HG03575 (cell line): ENCODE results near the gene CHMP1B.
"Not testable (repeated sequence)": the region's sequence is repeated elsewhere in the genome, so short reads cannot be mapped to it uniquely, and the experiment has no call there.

Experiments
- ATAC-seq: cut with Tn5 transposase; IDR thresholded peaks from one replicate; pipeline ENCODE4 v1.9.1; 2021; ENCODE audit not compliant: unreplicated experiment, insufficient number of reproducible peaks, low FRiP score; ENCODE audit errors: extremely low read depth

The CHMP1B gene

DNA sequence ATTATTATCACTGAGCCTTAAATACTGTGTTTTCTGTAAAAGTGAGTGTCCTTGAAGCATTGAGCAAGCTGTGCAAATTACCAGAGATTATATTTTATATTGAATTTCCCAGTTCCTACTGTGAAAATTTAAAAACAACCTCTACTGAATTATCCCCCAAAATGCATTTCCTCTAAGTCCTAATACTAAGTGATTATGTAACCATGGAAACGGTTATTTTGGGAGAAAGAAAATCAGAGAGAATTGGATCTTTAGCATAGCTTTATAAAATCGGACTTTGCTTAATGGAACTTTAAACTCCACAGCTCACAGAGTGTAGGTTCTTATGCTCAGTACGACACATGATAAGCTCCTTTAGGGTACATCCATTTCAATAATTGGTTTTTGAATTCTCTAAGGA is 19.3 kb upstream of the CHMP1B start:
- ATAC-seq: no peak

DNA sequence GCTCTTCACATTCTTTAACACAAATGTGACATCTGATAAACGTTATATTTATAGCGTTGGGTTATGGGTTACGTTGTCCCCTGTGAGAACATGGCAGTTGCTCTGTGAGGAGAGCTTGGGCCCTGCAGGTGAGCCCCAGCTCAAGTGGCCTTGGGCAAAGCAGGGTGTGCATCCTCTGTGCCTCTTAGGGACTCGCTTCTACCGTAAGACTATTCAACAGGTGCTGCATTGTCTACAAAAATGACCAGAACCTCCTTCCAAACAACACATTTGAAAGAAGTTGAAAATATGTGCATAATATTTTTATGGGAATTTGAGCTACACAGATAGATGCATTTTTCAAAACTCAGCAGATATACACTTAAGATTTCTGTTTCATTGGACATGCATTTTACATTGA is 16.4 kb upstream of the CHMP1B start:
- ATAC-seq: no peak

DNA sequence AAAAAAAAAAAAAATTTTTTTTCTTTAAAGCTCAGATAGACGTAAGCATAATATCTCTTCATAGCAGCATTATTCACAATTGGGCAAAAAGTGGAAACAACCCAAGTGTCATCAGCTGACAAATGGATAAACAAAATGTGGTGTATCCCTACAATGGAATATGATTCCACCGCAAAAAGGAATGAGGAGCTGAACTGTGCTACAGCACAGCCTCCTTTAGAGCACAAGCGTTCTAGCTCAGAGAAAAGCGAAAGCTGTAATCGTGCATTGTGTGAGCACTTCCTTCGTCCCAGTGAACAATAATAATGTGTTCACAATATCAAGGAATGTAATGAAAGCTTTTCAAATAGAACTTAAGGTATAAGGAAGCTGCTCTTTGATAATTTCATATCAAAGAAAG is 11.7 kb upstream of the CHMP1B start:
- ATAC-seq: no peak

DNA sequence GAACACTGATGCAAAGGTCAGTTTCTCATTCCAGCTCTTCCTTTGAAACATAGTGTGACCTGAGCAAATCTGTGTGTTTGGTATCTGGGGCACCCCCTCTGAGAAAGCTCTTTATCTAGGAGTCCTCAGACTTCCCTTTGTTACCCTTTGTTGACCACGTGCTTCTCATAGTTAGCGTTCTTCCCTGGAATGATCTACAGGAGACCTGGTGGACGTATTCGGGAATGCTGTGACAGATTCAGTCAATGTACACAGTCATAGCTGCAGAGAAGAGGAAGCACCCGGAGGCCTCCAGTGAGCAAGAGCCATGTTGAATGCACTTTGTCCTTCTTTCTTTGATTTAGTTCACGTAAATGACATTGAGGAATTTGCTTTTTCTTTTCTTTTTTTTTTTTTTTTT is 10.7 kb upstream of the CHMP1B start:
- ATAC-seq: no peak

DNA sequence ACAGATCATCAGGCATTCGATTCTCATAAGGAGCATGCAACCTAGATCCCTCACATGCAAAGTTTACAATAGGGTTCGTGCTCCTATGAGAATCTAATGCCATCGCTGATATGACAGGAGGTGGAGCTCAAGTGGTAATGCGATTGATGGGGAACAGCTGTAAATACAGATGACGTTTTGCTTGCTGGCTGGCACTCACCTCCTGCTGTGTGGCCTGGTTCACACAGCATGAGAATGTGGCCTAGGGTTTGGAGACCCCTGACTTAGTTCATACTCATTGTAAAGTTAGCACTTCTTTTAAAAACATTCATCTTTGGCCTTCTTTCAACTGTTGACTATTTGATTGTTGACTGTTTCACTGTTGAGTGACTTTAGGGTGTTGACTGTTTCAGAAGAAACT is 8.7 kb upstream of the CHMP1B start:
- ATAC-seq: no peak

DNA sequence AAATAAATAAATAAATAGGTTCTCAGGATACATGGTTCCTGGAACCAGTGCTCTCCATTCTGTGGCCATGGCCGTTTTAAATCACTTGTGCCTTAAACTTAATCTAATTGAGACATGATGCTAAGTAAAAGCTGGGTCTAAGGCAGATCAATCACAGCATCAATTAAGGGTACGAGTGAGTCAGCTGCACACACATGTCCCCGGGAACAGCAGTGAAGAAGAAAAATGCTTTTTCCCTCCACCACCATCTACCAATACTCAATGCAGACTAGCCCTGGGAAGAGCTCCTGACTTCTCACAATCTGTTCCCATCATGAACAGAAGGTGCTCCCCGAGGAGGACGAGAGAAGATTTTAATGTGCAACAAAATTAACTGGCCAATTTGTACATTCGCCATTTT is 6.8 kb upstream of the CHMP1B start:
- no peak for ATAC-seq

DNA sequence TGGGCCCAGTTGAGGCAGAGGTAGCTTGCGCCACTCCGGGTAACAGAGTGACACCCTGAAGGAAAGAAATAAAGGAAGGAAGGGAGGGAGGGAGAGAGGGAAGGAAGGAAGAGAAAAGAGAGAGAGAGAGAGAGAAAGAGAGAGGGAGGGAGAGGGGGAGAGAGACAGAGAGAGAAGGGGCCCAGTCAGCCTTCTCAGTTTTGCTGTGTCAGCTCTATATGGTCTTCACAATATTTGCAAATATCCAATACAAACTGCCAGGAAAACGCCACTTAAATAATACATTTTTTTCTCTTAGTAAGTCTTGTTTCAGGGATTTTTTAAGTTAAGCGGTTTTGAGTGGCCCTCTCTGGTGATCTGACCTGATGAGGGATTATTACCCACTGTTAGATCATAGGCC is 5.6 kb upstream of the CHMP1B start:
- no peak for ATAC-seq

DNA sequence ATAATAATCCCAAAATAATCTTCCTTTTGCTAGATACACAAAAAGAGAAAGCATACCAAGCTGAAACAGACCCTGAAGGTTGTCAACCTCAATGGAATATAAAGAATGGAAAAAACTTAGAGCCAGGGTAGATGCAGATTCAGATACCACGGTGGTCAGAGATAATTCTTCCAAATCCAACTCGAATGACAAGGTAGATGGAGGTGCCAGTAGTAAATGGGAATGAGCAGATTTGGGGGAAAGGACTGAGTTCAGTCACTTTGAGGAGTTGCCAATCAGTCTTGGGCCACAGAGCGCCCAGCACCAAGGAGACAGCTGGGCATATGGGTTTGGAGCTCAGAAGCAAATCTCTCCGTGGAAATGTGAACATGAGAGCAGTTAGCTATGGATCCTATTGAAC is 3.4 kb upstream of the CHMP1B start:
- ATAC-seq: no peak

DNA sequence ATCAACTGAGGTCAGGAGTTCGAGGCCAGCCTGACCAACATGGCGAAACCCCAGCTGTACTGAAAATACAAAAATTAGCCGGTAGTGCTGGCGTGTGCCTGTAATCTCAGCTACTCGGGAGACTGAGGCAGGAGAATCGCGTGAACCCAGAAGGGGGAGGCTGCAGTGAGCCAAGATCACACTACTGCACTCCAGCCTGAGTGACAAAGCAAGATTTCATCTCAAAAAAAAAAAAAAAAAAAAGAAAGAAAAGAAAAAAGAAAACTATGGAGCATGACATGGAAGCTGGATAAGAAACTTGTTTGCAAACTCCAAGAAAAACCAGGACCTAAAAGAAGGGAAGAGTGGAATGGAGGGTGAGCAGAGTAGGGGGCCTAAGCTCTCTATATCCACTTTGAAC is 1.9 kb upstream of the CHMP1B start:
- ATAC-seq: no peak

DNA sequence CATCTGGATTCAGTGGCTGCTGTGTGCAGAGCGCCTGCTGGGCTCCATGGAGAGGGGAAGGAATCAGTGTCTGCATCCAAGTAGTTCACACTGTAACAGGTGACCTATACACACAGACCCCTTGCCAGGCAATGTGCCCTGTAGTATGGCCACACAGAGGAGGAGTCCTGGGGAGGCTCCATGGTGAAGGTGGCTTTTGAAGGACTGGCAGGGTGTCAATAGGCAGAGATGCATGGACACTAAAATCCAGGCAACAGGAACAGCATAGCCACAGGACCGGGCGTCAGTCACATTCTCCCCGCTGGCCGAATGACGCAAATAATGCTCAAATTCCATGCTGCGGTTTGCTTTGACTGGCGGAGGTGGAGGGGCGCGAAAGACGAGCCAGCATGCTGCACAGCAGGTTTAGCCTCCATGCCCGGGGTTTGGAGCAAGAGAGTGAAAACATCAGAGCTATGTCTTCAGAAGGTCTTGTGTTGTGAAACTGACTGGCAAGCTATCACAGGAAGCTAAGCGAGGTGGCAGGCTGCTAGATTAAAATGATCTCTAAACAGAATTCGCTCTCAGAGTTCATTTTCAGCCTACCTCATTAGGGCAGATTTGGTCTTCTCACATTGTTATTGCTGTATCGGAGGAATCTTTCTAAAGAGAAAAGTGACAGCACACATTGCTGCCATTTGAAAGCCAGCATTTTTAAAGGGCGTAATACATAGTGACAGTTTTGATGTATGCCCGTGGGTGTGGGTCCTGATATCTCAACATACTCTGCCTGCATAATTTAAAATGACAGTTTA is 1.2 kb upstream of the CHMP1B start:
- ATAC-seq: no peak

DNA sequence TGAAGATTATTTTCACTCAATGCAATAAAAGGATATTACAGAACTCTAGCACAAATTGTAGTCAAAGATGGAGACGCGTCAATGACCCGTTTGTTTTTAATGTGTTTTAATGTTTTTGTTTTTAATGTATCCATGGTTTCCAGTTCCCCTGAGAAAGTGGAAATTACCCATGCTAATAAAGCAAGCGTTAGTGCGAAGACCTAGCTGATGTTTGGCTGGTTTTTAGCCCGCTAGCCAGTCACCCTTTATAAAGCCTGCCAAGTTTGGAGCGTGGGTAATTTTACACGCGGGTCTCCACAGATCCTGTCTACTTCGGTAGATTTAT is 430 bp upstream of the CHMP1B start:
- no peak for ATAC-seq

DNA sequence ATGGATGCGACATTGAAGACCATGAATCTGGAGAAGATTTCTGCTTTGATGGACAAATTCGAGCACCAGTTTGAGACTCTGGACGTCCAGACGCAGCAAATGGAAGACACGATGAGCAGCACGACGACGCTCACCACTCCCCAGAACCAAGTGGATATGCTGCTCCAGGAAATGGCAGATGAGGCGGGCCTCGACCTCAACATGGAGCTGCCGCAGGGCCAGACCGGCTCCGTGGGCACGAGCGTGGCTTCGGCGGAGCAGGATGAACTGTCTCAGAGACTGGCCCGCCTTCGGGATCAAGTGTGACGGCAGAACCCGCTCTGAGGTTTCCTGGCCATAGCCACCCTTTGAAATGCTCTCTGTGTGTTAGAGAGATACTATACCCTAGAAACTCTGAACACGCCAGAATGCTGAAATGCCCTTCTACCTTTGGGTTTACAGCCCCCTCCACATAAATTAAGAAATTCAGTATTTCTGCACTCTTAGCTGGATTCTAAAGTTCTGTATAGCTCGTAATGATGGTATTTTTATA is 659 bp downstream of the CHMP1B start:
- ATAC-seq: no peak

DNA sequence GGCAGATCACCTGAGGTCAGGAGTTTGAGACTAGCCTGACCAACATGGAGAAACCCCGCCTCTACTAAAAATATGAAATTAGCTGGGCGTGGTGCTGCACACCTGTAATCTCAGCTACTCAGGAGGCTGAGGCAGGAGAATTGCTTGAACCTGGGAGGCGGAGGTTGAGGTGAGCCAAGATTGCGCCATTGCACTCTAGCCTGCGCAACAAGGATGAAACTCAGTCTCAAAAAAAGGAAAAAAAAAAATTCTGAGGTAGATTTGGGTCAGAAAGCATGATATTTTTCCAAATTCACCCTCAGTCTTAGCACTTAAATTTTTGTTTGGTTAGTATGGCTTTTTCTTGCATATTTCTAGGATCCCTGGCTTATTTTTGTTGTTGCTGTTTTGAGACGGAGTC is 3.3 kb downstream of the CHMP1B start:
- not testable (repeated sequence) for ATAC-seq

DNA sequence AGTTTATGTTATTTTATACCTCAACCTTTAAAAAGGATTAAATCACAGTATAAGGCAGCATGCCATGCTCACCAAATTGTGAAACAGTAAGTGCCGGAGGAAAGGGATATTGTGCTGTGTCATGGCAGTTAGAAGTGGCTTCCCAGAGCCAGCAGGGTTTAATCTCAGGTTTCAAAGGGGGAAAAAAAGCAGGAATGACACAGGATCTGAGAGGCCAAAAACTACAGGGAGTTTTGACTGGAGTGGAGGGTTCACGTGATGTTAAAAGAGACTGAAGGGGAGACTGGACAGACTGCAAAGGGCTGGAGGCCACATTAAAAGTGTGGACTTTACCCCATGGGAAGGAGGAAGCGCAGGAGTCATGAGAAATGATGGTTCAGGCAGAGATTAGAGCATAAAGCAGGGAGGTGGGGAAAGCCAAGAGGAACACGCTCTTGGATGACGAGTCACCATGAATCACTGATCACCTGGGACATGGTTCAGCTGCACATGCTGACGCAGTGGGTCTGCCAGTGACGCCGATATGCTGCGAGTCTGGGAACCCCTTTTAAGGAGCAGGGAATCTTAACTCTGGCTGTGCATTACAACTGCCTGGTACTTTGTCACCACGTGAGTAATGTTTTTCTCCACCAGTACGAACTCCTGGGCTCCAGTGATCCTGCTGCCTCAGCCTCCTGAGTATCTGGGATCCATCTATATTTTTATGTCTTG is 6.1 kb downstream of the CHMP1B start:
- ATAC-seq: no peak

DNA sequence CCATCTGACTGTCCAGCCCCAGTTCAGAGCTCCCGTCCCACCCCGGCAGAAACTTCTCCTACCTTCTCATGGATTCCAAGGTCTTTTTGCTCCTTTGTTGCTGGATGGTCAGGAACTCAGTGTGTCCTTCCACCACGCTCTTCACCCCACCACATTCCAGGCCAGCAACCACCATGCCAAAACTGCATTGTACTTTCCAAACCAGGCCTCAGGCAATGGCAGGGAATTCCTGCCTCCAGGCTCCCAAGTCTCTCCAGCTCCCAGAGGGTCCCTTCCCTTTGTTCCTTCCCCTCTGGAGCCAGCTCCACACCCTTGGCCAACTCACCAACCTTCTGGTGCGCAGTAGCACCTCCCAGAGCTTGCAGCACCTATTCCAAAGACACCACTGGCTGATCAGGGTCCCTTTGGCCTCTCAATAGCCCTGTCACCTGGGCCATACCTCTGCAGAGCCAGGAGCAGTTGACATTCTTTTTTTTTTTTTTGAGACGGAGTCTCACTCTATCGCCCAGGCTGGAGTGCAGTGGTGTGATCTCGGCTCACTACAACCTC is 8.1 kb downstream of the CHMP1B start:
- ATAC-seq: no peak

DNA sequence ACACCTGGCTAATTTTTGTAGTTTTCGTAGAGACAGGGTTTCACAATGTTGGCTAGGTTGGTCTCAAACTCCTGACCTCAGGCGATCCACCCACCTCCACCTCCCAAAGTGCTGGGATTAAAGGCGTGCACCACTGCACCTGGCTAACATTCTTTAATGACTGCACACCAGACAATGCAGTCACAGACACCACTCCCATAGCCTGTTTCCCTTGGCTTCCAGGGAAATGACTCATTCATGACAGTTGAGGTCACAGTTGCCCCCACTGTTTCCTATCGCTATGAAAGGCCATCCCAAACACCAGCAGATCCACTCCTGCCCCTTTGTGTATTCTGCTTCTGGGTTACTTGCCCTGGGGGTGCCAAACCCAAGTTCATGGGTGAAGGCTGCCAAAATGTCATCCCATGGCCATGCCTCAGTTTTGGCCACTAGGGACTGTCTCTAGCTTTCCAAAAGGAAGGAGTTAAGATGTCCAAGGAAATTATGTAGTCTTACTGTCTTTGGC is 8.7 kb downstream of the CHMP1B start:
- no peak for ATAC-seq

DNA sequence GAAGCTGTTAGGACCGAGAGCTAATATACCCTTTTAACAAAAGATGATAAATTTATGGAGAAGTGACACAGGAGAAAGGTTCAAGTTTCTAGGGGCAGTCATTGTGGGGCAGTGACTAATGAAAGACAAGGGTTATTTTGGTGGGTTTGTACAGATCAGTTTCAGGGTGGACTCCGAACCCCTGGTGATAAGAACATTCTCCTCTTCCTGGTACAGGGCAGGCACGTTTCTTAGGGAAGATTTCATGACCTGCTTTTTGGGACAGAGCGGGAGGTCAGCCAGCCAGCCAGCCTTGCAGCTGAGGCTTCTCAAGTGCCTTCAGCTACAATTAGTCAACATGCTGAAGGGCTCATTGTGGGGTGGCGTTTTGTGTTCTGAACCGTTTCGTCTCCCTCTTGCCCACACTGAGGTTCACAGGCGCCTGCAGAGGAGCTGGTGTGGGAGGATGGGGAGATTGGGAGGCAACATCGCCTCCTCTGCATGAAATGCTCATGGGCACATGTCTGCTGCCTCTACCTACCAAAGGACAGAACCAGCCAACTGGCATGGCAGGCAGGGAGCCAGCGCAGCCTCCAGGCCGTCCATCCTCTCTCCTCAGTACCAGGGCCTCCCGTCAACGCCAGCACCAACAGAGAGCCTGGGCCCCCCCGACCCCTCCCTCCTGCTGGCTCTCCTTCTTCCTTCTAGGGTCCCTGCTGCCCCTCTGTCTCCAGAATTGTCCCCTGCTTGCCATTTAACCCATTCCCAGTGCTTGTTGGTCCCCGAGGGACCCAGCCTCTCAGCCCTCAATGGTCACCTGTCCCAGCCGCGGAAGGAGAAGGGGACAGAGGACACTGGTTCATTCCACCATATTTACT is 9.6 kb downstream of the CHMP1B start:
- ATAC-seq: no peak

DNA sequence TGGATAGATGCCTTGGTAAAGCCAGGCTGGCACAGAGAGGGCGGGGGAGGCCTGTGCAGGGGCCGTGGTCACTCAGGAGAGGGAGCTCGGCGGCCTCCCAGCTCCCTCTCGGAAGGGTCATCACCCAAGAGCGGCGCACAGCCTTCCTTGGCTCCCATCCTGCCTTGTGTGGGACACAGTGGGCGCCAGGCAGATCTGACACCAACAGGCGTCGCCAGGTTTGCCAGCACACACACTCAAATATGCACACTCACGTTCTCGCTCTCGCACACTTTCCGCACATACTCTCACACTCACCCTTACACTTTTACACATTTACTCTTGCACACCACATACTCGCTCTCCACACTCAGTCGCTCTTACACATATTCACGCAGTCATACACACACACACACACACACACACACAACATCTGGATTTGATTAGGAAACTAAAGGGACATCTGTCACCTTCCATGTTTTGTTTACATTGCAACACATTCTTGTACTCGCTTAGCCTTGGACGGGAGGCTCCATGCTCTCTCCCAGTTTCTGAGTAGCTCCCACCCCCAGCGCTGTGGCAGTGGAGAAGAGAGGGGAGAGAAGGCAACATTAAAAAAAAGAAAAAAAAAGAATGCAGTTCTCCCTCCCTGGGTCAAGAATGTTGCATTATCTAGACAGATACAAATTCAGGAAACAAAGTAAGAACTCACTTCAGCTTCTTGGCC is 10.5 kb downstream of the CHMP1B start:
- ATAC-seq: no peak
